Keratinocyte (primary cell): ENCODE results near the gene ACOX2. TPM values are rescaled to one million over a fixed set of nuclear protein-coding genes. Genes with fewer than 3 reads are reported as not detected.

Source experiments
- DNase-seq: peaks from one replicate; pipeline ENCODE4 v3.0.0-alpha.2; 2011; ENCODE audit warnings: low read depth, missing footprints, low spot score
- FAIRE-seq: peaks from 2 replicates; lab custom pipeline; 2011; peaks lifted over from hg19 to GRCh38; lab: Jason Lieb, UNC
- H2AFZ ChIP-seq: 2 replicates; pipeline ENCODE4 v1.6.0; 2012; ENCODE audit warnings: low read length, control low read depth, inconsistent platforms; ENCODE audit not compliant: control insufficient read depth
- H3K27ac ChIP-seq: 2 replicates; pipeline ENCODE4 v1.5.1; 2011; ENCODE audit warnings: low read length; ENCODE audit not compliant: control insufficient read depth, insufficient read depth
- H3K27me3 ChIP-seq: 3 replicates; pipeline ENCODE4 v1.6.0; 2011; ENCODE audit warnings: low read length; ENCODE audit not compliant: control insufficient read depth, insufficient read depth; ENCODE audit errors: extremely low read depth
- H3K36me3 ChIP-seq, 2 experiments: 2 replicates in 1 of 2; 3 replicates in 1 of 2; pipeline ENCODE4 v1.5.1; 2011; ENCODE audit warnings: low read length in 2 of 2, mild to moderate bottlenecking in 1 of 2; ENCODE audit not compliant: control insufficient read depth in 2 of 2, insufficient read depth in 2 of 2; ENCODE audit errors: extremely low read depth in 1 of 2
- H3K4me1 ChIP-seq: 3 replicates; pipeline ENCODE4 v1.5.1; 2011; ENCODE audit warnings: low read length; ENCODE audit not compliant: control insufficient read depth, insufficient read depth; ENCODE audit errors: extremely low read depth
- H3K4me2 ChIP-seq: 3 replicates; pipeline ENCODE4 v1.6.0; 2011; ENCODE audit warnings: low read depth, low read length; ENCODE audit not compliant: control insufficient read depth, insufficient read depth; ENCODE audit errors: extremely low read depth
- H3K4me3 ChIP-seq, 3 experiments: fragments of 200-600 bp in 1 of 3; sonication (generic) in 1 of 3; 2 replicates in 2 of 3; 3 replicates in 1 of 3; pipeline ENCODE4 v1.5.1; 2011 to 2016; ENCODE audit warnings: low read length in 3 of 3, mild to moderate bottlenecking in 3 of 3, control low read depth in 2 of 3, inconsistent platforms in 1 of 3, low read depth in 1 of 3, mixed read lengths in 1 of 3, mixed run types in 1 of 3, moderate library complexity in 1 of 3; ENCODE audit not compliant: control insufficient read depth in 2 of 3, insufficient read depth in 2 of 3; ENCODE audit errors: extremely low read depth in 1 of 3
- H3K79me2 ChIP-seq: 2 replicates; pipeline ENCODE4 v1.6.0; 2012; ENCODE audit warnings: low read length; ENCODE audit not compliant: control insufficient read depth, insufficient read depth
- H3K9ac ChIP-seq: 3 replicates; pipeline ENCODE4 v1.6.0; 2011; ENCODE audit warnings: low read length; ENCODE audit not compliant: control insufficient read depth, insufficient read depth; ENCODE audit errors: extremely low read depth
- H3K9me1 ChIP-seq: 3 replicates; pipeline ENCODE4 v1.6.0; 2011; ENCODE audit warnings: low read length; ENCODE audit not compliant: control insufficient read depth, insufficient read depth; ENCODE audit errors: extremely low read depth
- H3K9me3 ChIP-seq: 2 replicates; pipeline ENCODE4 v1.5.1; 2012; ENCODE audit warnings: low read depth, low read length; ENCODE audit not compliant: control insufficient read depth
- H4K20me1 ChIP-seq: 3 replicates; pipeline ENCODE4 v1.6.0; 2011; ENCODE audit warnings: low read length; ENCODE audit not compliant: control insufficient read depth, insufficient read depth; ENCODE audit errors: extremely low read depth
- EZH2 ChIP-seq: IDR thresholded peaks from one replicate; pipeline ENCODE4 v1.6.1; 2012; ENCODE audit warnings: inconsistent platforms, mild to moderate bottlenecking, low read length, moderate library complexity
- dilution Hi-C: fragments of 300-500 bp; cut with MboI; formaldehyde crosslinking; loops from one replicate; pipeline ENCODE4 v1.7.0; 2020; ENCODE audit warnings: low sequenced_read_pairs; ENCODE audit not compliant: extremely low pct_ligation_motif_present
- polyA plus RNA-seq, 5 experiments: library from polyadenylated mRNA; depleted of rRNA in 3 of 5; stranded (reverse) in 3 of 5; stranded (forward) in 1 of 5; unstranded in 1 of 5; fragments of >200 nt; gene quantifications; 1 replicate in 1 of 5; 2 replicates in 3 of 5; 3 replicates in 1 of 5; pipeline versions ENCODE4 v1.2.1 to v1.2.3, GENCODE V29; 2011 to 2012; ENCODE audit warnings: missing spikeins in 2 of 5, low read depth in 1 of 5, low replicate concordance in 1 of 5
- TF ChIP-seq, protein P1 (sequence below), 3 experiments: IDR thresholded peaks in 1 of 3; conservative IDR thresholded peaks in 1 of 3; optimal IDR thresholded peaks in 1 of 3; 2 replicates in 2 of 3; 3 replicates in 1 of 3; pipeline versions ENCODE3 to v1.5.1; 2011; ENCODE audit warnings: low read length in 3 of 3, mild to moderate bottlenecking in 3 of 3, moderate library complexity in 2 of 3, control low read depth in 1 of 3, inconsistent platforms in 1 of 3; ENCODE audit not compliant: insufficient read depth in 2 of 3; ENCODE audit errors: extremely low read depth in 1 of 3

Gene ACOX2
- polyA plus RNA-seq, 1 donor (not counting 4 experiments of a cell fraction or from before 2014, with no cell fraction given) = 0.20 TPM

DNA sequence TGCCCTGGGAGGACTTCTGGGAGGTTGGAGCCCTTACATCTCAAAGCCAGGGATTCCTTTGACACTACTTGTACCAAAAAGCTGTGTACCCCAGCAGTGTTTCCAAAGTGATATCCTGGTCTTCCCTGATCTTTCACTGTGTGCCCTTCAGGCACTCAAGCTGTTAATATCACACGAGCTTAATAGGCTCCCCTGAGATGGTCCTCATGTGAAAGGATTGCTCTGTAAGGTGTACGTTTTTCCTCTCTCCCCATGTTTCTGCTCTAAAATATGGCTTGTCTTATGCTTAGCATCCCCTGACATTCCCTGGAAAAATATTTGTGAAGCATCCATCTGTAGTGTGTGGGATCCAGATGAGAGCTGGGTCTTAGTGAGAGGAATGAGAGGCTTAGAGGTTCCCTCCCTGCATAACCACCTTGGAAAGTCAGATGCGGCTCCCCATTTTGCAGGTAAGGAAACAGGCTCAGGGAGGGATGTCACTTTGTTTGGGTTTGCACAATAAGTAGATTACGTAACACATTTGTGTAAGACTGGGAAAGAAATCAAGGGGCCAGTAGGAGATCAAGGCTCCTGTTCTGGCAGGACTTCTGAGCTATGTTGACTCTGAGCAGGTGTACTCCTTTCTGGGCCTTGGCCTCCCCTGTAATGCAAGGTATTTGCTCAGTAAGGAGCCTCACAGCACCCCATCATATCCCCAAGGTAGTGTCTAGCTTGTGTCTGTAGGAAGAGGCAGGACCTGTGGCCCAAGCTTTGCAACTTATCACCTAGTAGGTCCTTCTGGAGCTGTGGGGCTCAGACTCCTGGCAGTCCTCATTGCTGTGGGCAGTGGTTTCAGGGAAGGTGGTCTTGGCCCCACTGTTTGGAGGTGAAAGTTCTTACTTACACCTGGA, 667 bp upstream of the ACOX2 start:
- Histone ChIP-seq H3K4me2 (no peak overlapping the region), H3K27me3 (no peaks in the 10 kb centered on the region), H3K9me1 (no peaks in the 10 kb centered on the region), H4K20me1 (no peaks in the 10 kb centered on the region), H2AFZ (no peak overlapping the region), H3K36me3 (no peaks in the 10 kb centered on the region), H3K9ac (no peak overlapping the region), H3K4me1 (peaks cover 1% of the 10 kb centered on the region), H3K9me3 (no peaks in the 10 kb centered on the region), H3K27ac (no peak overlapping the region), H3K4me3 (no peak overlapping the region), H3K79me2 (no peaks in the 10 kb centered on the region)
- TF ChIP-seq, protein P1, sequence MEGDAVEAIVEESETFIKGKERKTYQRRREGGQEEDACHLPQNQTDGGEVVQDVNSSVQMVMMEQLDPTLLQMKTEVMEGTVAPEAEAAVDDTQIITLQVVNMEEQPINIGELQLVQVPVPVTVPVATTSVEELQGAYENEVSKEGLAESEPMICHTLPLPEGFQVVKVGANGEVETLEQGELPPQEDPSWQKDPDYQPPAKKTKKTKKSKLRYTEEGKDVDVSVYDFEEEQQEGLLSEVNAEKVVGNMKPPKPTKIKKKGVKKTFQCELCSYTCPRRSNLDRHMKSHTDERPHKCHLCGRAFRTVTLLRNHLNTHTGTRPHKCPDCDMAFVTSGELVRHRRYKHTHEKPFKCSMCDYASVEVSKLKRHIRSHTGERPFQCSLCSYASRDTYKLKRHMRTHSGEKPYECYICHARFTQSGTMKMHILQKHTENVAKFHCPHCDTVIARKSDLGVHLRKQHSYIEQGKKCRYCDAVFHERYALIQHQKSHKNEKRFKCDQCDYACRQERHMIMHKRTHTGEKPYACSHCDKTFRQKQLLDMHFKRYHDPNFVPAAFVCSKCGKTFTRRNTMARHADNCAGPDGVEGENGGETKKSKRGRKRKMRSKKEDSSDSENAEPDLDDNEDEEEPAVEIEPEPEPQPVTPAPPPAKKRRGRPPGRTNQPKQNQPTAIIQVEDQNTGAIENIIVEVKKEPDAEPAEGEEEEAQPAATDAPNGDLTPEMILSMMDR (optimal IDR thresholded peaks at IDR 0.05 in 1 of 3, IDR thresholded peaks at IDR 0.05 in 1 of 3, conservative IDR thresholded peaks at IDR 0.05 in 1 of 3; ENCODE audit: extremely low read depth in 1 of 3, insufficient read depth in 2 of 3, low read length in 3 of 3) = no peak
- TF ChIP-seq EZH2 = no peak
- dilution Hi-C loops = no loop called here
- FAIRE-seq (no peak), DNase-seq (no peak)

DNA sequence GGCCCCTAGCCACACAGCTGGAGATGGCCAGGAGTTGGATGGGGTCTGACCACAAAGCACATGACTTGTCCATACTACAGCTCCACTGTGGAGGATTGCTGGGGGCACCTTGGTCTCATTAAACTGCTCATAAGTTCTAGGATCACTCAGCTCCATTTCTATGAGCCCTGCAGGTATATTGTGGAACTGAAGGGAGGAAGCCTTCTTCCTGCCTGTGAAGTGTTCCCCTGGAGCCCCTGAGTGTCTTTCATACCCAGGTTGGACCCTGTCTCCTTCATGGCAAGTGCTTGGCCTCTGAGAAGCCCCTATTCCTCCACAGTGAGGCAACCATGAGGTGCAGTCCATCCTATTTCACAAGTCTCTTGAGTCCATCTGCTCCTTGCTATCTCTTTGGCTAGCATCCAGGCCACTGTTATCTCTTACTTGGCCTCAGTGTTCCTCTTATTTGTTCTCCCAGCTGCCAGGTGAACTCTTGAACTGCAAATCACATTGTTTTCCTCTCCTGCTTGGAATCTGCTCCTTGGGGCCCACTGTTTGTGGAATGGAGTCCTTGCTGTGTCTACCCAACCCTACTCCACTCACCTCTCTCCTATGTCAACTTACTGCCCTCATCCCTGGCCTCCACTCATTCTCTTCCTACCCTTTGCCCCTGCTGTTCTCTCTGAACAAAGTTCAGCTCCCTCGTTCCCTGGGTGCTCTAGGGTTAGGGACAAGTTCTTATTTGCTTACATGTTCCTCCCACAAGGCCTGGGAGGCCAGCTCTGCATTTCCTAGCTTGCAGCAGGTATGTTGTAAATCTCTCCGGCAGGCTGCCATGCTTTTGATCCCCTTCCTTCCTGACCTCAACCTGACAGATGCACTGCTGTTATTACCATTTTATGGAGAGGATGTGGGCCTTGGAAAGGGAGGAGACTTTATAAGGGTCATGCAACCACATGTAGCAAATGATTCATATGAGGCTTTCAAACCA, 1.2 kb downstream of the ACOX2 start:
- H3K79me2 ChIP-seq = no peaks in the 10 kb centered on the region
- no peak overlapping the region for H3K4me3 ChIP-seq
- no peak overlapping the region for H3K9ac ChIP-seq
- TF ChIP-seq EZH2 = no peak
- no peaks in the 10 kb centered on the region for H3K9me3 ChIP-seq
- no peak for DNase-seq
- no peak overlapping the region for H3K4me2 ChIP-seq
- H3K9me1 ChIP-seq = no peaks in the 10 kb centered on the region
- H2AFZ ChIP-seq = no peak overlapping the region
- no peak for FAIRE-seq
- H3K4me1 ChIP-seq = peaks cover 3% of the 10 kb centered on the region
- H4K20me1 ChIP-seq = no peaks in the 10 kb centered on the region
- no peaks in the 10 kb centered on the region for H3K27me3 ChIP-seq
- no peaks in the 10 kb centered on the region for H3K36me3 ChIP-seq
- H3K27ac ChIP-seq = no peak overlapping the region
- dilution Hi-C loops = no loop called here
